ENCODE data around the gene ARMC2. TPM values are rescaled to one million over a fixed set of nuclear protein-coding genes. Genes with fewer than 3 reads are reported as not detected.

ARMC2 gene
- total RNA-seq, 1 donor from 2014 or later = 5.2 TPM

GRCh38 chr6:108915258-108915657 lies 67.0 kb downstream of the ARMC2 start:
- H3K4me1 Mint-ChIP-seq (ENCODE audit: low read depth, unreplicated experiment) = no peaks in the 10 kb centered on the region
- no peak overlapping the region for H3K9ac ChIP-seq (ENCODE audit: low read length)
- H3K9me3 ChIP-seq (ENCODE audit: insufficient read depth, low read depth, low read length) = no peaks in the 10 kb centered on the region
- H3K79me2 ChIP-seq (ENCODE audit: insufficient read depth, low read length) = no peaks in the 10 kb centered on the region
- H2AFZ ChIP-seq (ENCODE audit: low read depth, low read length) = no peak overlapping the region
- TF ChIP-seq CTCF (IDR thresholded peaks at IDR 0.05; ENCODE audit: insufficient read depth, low read depth, low read length) (no peak), EZH2 (IDR thresholded peaks at IDR 0.05; ENCODE audit: insufficient read depth, low read length) (no peak)
- DNase-seq (ENCODE audit: low read depth) = no peak
- no peak overlapping the region for H3K4me3 ChIP-seq (ENCODE audit: insufficient read depth, low read depth, low read length)
- FAIRE-seq = no peak
- no peak overlapping the region for H3K4me2 ChIP-seq (ENCODE audit: low read length)
- peaks cover 2% of the 10 kb centered on the region for H3K36me3 Mint-ChIP-seq (ENCODE audit: low read depth, unreplicated experiment)
- no peaks in the 10 kb centered on the region for H4K20me1 ChIP-seq (ENCODE audit: insufficient read depth, low read length)
- H3K27ac Mint-ChIP-seq (ENCODE audit: unreplicated experiment) = no peak overlapping the region
- H3K27me3 Mint-ChIP-seq (ENCODE audit: low read depth, unreplicated experiment) = no peaks in the 10 kb centered on the region
- H3K4me3 Mint-ChIP-seq (ENCODE audit: unreplicated experiment) = no peak overlapping the region
- no peak overlapping the region for H3K27ac ChIP-seq (ENCODE audit: low read depth, low read length)
- no peaks in the 10 kb centered on the region for H3K36me3 ChIP-seq (ENCODE audit: insufficient read depth, low read length)
- H3K9me3 Mint-ChIP-seq (ENCODE audit: unreplicated experiment) = no peaks in the 10 kb centered on the region
- no peaks in the 10 kb centered on the region for H3K27me3 ChIP-seq (ENCODE audit: insufficient read depth, low read length)
- no peaks in the 10 kb centered on the region for H3K4me1 ChIP-seq (ENCODE audit: insufficient read depth, low read length)

- peaks cover 2% of the 10 kb centered on the region for H3K36me3 Mint-ChIP-seq (ENCODE audit: low read depth, unreplicated experiment)
- H3K27ac Mint-ChIP-seq (ENCODE audit: unreplicated experiment) = no peak overlapping the region
- Histone ChIP-seq H3K4me3 (ENCODE audit: insufficient read depth, low read depth, low read length) (no peak overlapping the region), H3K9me3 (ENCODE audit: insufficient read depth, low read depth, low read length) (no peaks in the 10 kb centered on the region), H3K9ac (ENCODE audit: low read length) (no peak overlapping the region), H3K27me3 (ENCODE audit: insufficient read depth, low read length) (no peaks in the 10 kb centered on the region), H3K36me3 (ENCODE audit: insufficient read depth, low read length) (no peaks in the 10 kb centered on the region), H4K20me1 (ENCODE audit: insufficient read depth, low read length) (no peaks in the 10 kb centered on the region), H3K4me2 (ENCODE audit: low read length) (no peak overlapping the region), H3K27ac (ENCODE audit: low read depth, low read length) (no peak overlapping the region), H3K79me2 (ENCODE audit: insufficient read depth, low read length) (no peaks in the 10 kb centered on the region), H2AFZ (ENCODE audit: low read depth, low read length) (no peak overlapping the region), H3K4me1 (ENCODE audit: insufficient read depth, low read length) (no peaks in the 10 kb centered on the region)
- no peak for FAIRE-seq
- no peak overlapping the region for H3K4me3 Mint-ChIP-seq (ENCODE audit: unreplicated experiment)
- no peaks in the 10 kb centered on the region for H3K4me1 Mint-ChIP-seq (ENCODE audit: low read depth, unreplicated experiment)
- no peaks in the 10 kb centered on the region for H3K9me3 Mint-ChIP-seq (ENCODE audit: unreplicated experiment)
- no peaks in the 10 kb centered on the region for H3K27me3 Mint-ChIP-seq (ENCODE audit: low read depth, unreplicated experiment)
- no peak for TF ChIP-seq EZH2 (IDR thresholded peaks at IDR 0.05; ENCODE audit: insufficient read depth, low read length)
- TF ChIP-seq CTCF (IDR thresholded peaks at IDR 0.05; ENCODE audit: insufficient read depth, low read depth, low read length) = no peak
- DNase-seq (ENCODE audit: low read depth) = no peak
These were observed 67.9 kb downstream of the ARMC2 start for GRCh38 chr6:108916026-108916686.

- TF ChIP-seq EZH2 (IDR thresholded peaks at IDR 0.05; ENCODE audit: insufficient read depth, low read length) (no peak), CTCF (IDR thresholded peaks at IDR 0.05; ENCODE audit: insufficient read depth, low read depth, low read length) (no peak)
- Histone ChIP-seq H3K79me2 (ENCODE audit: insufficient read depth, low read length) (no peaks in the 10 kb centered on the region), H2AFZ (ENCODE audit: low read depth, low read length) (no peak overlapping the region), H3K27ac (ENCODE audit: low read depth, low read length) (no peak overlapping the region), H3K9ac (ENCODE audit: low read length) (no peak overlapping the region), H3K36me3 (ENCODE audit: insufficient read depth, low read length) (no peaks in the 10 kb centered on the region), H3K27me3 (ENCODE audit: insufficient read depth, low read length) (no peaks in the 10 kb centered on the region), H4K20me1 (ENCODE audit: insufficient read depth, low read length) (no peaks in the 10 kb centered on the region), H3K9me3 (ENCODE audit: insufficient read depth, low read depth, low read length) (no peaks in the 10 kb centered on the region), H3K4me2 (ENCODE audit: low read length) (no peak overlapping the region), H3K4me3 (ENCODE audit: insufficient read depth, low read depth, low read length) (no peak overlapping the region), H3K4me1 (ENCODE audit: insufficient read depth, low read length) (no peaks in the 10 kb centered on the region)
- Mint-ChIP-seq H3K4me3 (ENCODE audit: unreplicated experiment) (no peak overlapping the region), H3K36me3 (ENCODE audit: low read depth, unreplicated experiment) (peaks cover 2% of the 10 kb centered on the region), H3K27ac (ENCODE audit: unreplicated experiment) (no peak overlapping the region), H3K4me1 (ENCODE audit: low read depth, unreplicated experiment) (no peaks in the 10 kb centered on the region), H3K9me3 (ENCODE audit: unreplicated experiment) (peaks cover 3% of the 10 kb centered on the region), H3K27me3 (ENCODE audit: low read depth, unreplicated experiment) (no peaks in the 10 kb centered on the region)
- FAIRE-seq (no peak), DNase-seq (ENCODE audit: low read depth) (no peak)
These were observed 72.5 kb downstream of the ARMC2 start for GRCh38 chr6:108920751-108921150.
